Measurements from ENCODE around the gene TXNRD1.

The TXNRD1 gene

DNA sequence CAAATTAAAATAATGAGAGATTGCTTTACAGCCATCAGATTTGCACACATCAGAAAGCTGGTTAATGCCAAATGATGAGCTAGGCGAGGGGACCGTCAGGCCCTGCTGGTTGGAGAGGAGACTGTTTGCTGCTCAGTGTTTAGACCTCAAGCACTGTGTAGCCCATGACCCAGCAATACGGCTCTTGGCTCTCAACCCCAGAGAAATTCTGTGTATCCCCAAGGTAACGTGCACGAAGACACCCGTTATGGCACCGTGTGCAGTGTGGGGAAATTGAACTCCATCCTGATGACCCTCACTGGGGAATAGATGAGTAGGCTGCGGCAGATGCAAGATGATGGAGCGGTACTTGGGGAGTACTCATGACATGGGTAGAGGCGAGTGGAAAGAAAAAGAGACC, 143.6 kb downstream of the TXNRD1 start:
- Histone ChIP-seq H3K4me1 (ENCODE audit: control insufficient read depth, insufficient read depth, low read length) (no peaks in the 10 kb centered on the region), H3K4me3 (ENCODE audit: low read depth, low read length) (no peak overlapping the region), H3K36me3 (ENCODE audit: control insufficient read depth in 2 of 2, insufficient read depth in 1 of 2, low read length in 2 of 2) (peaks cover 0 to 11% of the 10 kb centered on the region in 2 experiments; a peak in 1 of 3 replicates), H3K27ac (ENCODE audit: extremely low read depth, low read depth, low read length) (no peak overlapping the region), H3K9me3 (ENCODE audit: control insufficient read depth, insufficient read depth, low read depth, low read length) (no peaks in the 10 kb centered on the region)
- CTCF ChIA-PET: interaction anchor here (0.7 to 1.5 kb wide), 6 partner anchors 10 to 703 kb away, joined by 3 to 7 read pairs (median 4); no protein-coding TSS in a partner anchor
- no peak for TF ChIP-seq ZNF654 (tag by site-specific recombination; IDR thresholded peaks at IDR 0.05; ENCODE audit: low read depth)
- no peak for TF ChIP-seq GLIS1 (tag by site-specific recombination; IDR thresholded peaks at IDR 0.05)
- TF ChIP-seq ZNF114 (tag by site-specific recombination; IDR thresholded peaks at IDR 0.05): no peak
- no peak for TF ChIP-seq ZSCAN16 (tag by site-specific recombination; IDR thresholded peaks at IDR 0.05)
- TF ChIP-seq ZNF132 (tag by site-specific recombination; IDR thresholded peaks at IDR 0.05; ENCODE audit: borderline replicate concordance): no peak
- TF ChIP-seq, protein P1, sequence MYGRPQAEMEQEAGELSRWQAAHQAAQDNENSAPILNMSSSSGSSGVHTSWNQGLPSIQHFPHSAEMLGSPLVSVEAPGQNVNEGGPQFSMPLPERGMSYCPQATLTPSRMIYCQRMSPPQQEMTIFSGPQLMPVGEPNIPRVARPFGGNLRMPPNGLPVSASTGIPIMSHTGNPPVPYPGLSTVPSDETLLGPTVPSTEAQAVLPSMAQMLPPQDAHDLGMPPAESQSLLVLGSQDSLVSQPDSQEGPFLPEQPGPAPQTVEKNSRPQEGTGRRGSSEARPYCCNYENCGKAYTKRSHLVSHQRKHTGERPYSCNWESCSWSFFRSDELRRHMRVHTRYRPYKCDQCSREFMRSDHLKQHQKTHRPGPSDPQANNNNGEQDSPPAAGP (tag by site-specific recombination; IDR thresholded peaks at IDR 0.05): no peak
- no peak for TF ChIP-seq ZNF707 (tag by site-specific recombination; IDR thresholded peaks at IDR 0.05)
- TF ChIP-seq, protein P2, sequence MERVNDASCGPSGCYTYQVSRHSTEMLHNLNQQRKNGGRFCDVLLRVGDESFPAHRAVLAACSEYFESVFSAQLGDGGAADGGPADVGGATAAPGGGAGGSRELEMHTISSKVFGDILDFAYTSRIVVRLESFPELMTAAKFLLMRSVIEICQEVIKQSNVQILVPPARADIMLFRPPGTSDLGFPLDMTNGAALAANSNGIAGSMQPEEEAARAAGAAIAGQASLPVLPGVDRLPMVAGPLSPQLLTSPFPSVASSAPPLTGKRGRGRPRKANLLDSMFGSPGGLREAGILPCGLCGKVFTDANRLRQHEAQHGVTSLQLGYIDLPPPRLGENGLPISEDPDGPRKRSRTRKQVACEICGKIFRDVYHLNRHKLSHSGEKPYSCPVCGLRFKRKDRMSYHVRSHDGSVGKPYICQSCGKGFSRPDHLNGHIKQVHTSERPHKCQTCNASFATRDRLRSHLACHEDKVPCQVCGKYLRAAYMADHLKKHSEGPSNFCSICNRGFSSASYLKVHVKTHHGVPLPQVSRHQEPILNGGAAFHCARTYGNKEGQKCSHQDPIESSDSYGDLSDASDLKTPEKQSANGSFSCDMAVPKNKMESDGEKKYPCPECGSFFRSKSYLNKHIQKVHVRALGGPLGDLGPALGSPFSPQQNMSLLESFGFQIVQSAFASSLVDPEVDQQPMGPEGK (tag by site-specific recombination; IDR thresholded peaks at IDR 0.05): no peak
- no peak for TF ChIP-seq CTCF (tag by site-specific recombination; IDR thresholded peaks at IDR 0.05)
- TF ChIP-seq KLF10 (tag by site-specific recombination; IDR thresholded peaks at IDR 0.05): no peak
- no peak for TF ChIP-seq ZFP37 (tag by site-specific recombination; IDR thresholded peaks at IDR 0.05)
- TF ChIP-seq KLF8 (tag by site-specific recombination; IDR thresholded peaks at IDR 0.05): no peak
- no peak for TF ChIP-seq ZNF701 (tag by site-specific recombination; IDR thresholded peaks at IDR 0.05)
- TF ChIP-seq MEIS1 (CRISPR knock-in tag; IDR thresholded peaks at IDR 0.05; ENCODE audit: borderline replicate concordance): no peak
- no peak for TF ChIP-seq ZBTB48 (tag by site-specific recombination; IDR thresholded peaks at IDR 0.05)
- TF ChIP-seq ZNF433 (tag by site-specific recombination; IDR thresholded peaks at IDR 0.05; ENCODE audit: low read depth): no peak
- TF ChIP-seq ZNF549 (tag by site-specific recombination; IDR thresholded peaks at IDR 0.05): no peak
- TF ChIP-seq ZNF324 (tag by site-specific recombination; IDR thresholded peaks at IDR 0.05): no peak
- POLR2A ChIA-PET: no interaction called here

GRCh38 chr12:104360157-104360556, 144.6 kb downstream of the TXNRD1 start:
- Histone ChIP-seq H3K4me3 (ENCODE audit: low read depth, low read length) (no peak overlapping the region), H3K27ac (ENCODE audit: extremely low read depth, low read depth, low read length) (no peak overlapping the region), H3K36me3 (ENCODE audit: control insufficient read depth in 2 of 2, insufficient read depth in 1 of 2, low read length in 2 of 2) (peaks cover 0 to 1% of the 10 kb centered on the region in 2 experiments; a peak in 1 of 3 replicates), H3K9me3 (ENCODE audit: control insufficient read depth, insufficient read depth, low read depth, low read length) (no peaks in the 10 kb centered on the region), H3K4me1 (ENCODE audit: control insufficient read depth, insufficient read depth, low read length) (no peaks in the 10 kb centered on the region)
- ChIA-PET CTCF (interaction anchor here (1.5 kb wide), 1 partner anchor 22 kb away, joined by 3 read pairs; no protein-coding TSS in a partner anchor), POLR2A (no interaction called here)
- TF ChIP-seq, protein P3, sequence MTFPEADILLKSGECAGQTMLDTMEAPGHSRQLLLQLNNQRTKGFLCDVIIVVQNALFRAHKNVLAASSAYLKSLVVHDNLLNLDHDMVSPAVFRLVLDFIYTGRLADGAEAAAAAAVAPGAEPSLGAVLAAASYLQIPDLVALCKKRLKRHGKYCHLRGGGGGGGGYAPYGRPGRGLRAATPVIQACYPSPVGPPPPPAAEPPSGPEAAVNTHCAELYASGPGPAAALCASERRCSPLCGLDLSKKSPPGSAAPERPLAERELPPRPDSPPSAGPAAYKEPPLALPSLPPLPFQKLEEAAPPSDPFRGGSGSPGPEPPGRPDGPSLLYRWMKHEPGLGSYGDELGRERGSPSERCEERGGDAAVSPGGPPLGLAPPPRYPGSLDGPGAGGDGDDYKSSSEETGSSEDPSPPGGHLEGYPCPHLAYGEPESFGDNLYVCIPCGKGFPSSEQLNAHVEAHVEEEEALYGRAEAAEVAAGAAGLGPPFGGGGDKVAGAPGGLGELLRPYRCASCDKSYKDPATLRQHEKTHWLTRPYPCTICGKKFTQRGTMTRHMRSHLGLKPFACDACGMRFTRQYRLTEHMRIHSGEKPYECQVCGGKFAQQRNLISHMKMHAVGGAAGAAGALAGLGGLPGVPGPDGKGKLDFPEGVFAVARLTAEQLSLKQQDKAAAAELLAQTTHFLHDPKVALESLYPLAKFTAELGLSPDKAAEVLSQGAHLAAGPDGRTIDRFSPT (tag by site-specific recombination; IDR thresholded peaks at IDR 0.05): no peak
- TF ChIP-seq ZNF473 (tag by site-specific recombination; IDR thresholded peaks at IDR 0.05): no peak
- TF ChIP-seq ZSCAN23 (tag by site-specific recombination; IDR thresholded peaks at IDR 0.05): no peak
- no peak for TF ChIP-seq ZNF335 (tag by site-specific recombination; conservative IDR thresholded peaks at IDR 0.05)
- no peak for TF ChIP-seq ZNF544 (tag by site-specific recombination; IDR thresholded peaks at IDR 0.05)
- TF ChIP-seq ZNF416 (tag by site-specific recombination; IDR thresholded peaks at IDR 0.05): no peak
- TF ChIP-seq ZNF791 (tag by site-specific recombination; IDR thresholded peaks at IDR 0.05): no peak
- TF ChIP-seq GFI1B (tag by site-specific recombination; IDR thresholded peaks at IDR 0.05): no peak
- no peak for TF ChIP-seq GLI4 (tag by site-specific recombination; IDR thresholded peaks at IDR 0.05)
- TF ChIP-seq ZNF266 (tag by site-specific recombination; IDR thresholded peaks at IDR 0.05; ENCODE audit: low read depth): no peak
- no peak for TF ChIP-seq ZNF670 (tag by site-specific recombination; IDR thresholded peaks at IDR 0.05; ENCODE audit: low read depth)
- TF ChIP-seq, protein P4, sequence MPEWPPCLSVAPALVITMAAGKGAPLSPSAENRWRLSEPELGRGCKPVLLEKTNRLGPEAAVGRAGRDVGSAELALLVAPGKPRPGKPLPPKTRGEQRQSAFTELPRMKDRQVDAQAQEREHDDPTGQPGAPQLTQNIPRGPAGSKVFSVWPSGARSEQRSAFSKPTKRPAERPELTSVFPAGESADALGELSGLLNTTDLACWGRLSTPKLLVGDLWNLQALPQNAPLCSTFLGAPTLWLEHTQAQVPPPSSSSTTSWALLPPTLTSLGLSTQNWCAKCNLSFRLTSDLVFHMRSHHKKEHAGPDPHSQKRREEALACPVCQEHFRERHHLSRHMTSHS (tag by site-specific recombination; IDR thresholded peaks at IDR 0.05): no peak
- no peak for TF ChIP-seq KLF16 (tag by site-specific recombination; IDR thresholded peaks at IDR 0.05)
